Measurements from ENCODE around the gene NRTN. TPM values are rescaled to one million over a fixed set of nuclear protein-coding genes. Genes with fewer than 3 reads are reported as not detected.

Gene NRTN
- total and polyA plus RNA-seq, 2 experiments from 2014 or later = 4.0 to 5.5 TPM

GRCh38 chr19:5820785-5821184 is 15.9 kb downstream of the NRTN start:
- Histone ChIP-seq H4K20me1 (replicated peaks; ENCODE audit: insufficient read depth) (no peaks in the 10 kb centered on the region; the same call in 1 of the 2 replicates), H3K4me1 (ENCODE audit: insufficient read depth) (no peaks in the 10 kb centered on the region), H3K9me2 (ENCODE audit: insufficient read depth) (no peaks in the 10 kb centered on the region), H3K27me3 (ENCODE audit: insufficient read depth) (no peaks in the 10 kb centered on the region), H3K4me2 (no peak overlapping the region), H3K27ac (ENCODE audit: low read depth) (no peak overlapping the region), H3F3A (replicated peaks; ENCODE audit: low read depth) (no peaks in the 10 kb centered on the region), H3K36me3 (ENCODE audit: insufficient read depth) (no peaks in the 10 kb centered on the region), H2AFZ (no peak overlapping the region), H3K4me3 (no peak overlapping the region), H3K79me2 (replicated peaks; ENCODE audit: insufficient read depth) (no peaks in the 10 kb centered on the region)
- no peak for DNase-seq (ENCODE audit: low spot score)
- Mint-ChIP-seq H3K9me3 (no peaks in the 10 kb centered on the region; the same call in 2 of the 3 replicates), H3K4me3 (no peak overlapping the region; the same call in 2 of the 3 replicates), H3K27ac (no peak overlapping the region), H3K36me3 (ENCODE audit: low read depth) (no peaks in the 10 kb centered on the region), H3K4me1 (no peaks in the 10 kb centered on the region; the same call in 2 of the 3 replicates), H3K27me3 (ENCODE audit: insufficient read depth, low read depth, poor library complexity) (peaks cover 7% of the 10 kb centered on the region)
- ATAC-seq = no peak
- no peak for TF ChIP-seq ETS1 (IDR thresholded peaks at IDR 0.05)
- TF ChIP-seq POLR2AphosphoS5 (IDR thresholded peaks at IDR 0.05; ENCODE audit: low read depth) = no peak
- no peak for TF ChIP-seq JUNB (IDR thresholded peaks at IDR 0.05; ENCODE audit: unreplicated experiment)
- TF ChIP-seq STAT1 (IDR thresholded peaks at IDR 0.05; ENCODE audit: unreplicated experiment) = no peak
- no peak for TF ChIP-seq EZH2 (IDR thresholded peaks at IDR 0.05; ENCODE audit: low read depth, unreplicated experiment)
- no peak for TF ChIP-seq CTCF (conservative IDR thresholded peaks at IDR 0.05; ENCODE audit: low read depth in 2 of 2)
- no peak for TF ChIP-seq NANOG (IDR thresholded peaks at IDR 0.05; ENCODE audit: borderline replicate concordance)
- no peak for TF ChIP-seq EZH2phosphoT487 (IDR thresholded peaks at IDR 0.05; ENCODE audit: unreplicated experiment)
- TF ChIP-seq ZNF331 (CRISPR knock-in tag; IDR thresholded peaks at IDR 0.05; ENCODE audit: low read depth) = no peak
- TF ChIP-seq ZNF114 (CRISPR knock-in tag; IDR thresholded peaks at IDR 0.05) = no peak

GRCh38 chr19:5821521-5822180 is 16.8 kb downstream of the NRTN start:
- H3K9me3 Mint-ChIP-seq = no peaks in the 10 kb centered on the region; the same call in 2 of the 3 replicates
- H2AFZ ChIP-seq = no peak overlapping the region
- H3K9me2 ChIP-seq (ENCODE audit: insufficient read depth) = no peaks in the 10 kb centered on the region
- peaks cover 4% of the 10 kb centered on the region; the same call in 2 of the 3 replicates for H3K4me1 Mint-ChIP-seq
- no peaks in the 10 kb centered on the region for H3K36me3 Mint-ChIP-seq (ENCODE audit: low read depth)
- H3K27ac Mint-ChIP-seq = no peak overlapping the region
- no peaks in the 10 kb centered on the region for H3K79me2 ChIP-seq (replicated peaks; ENCODE audit: insufficient read depth)
- H3K27me3 ChIP-seq (ENCODE audit: insufficient read depth) = no peaks in the 10 kb centered on the region
- TF ChIP-seq EZH2 (IDR thresholded peaks at IDR 0.05; ENCODE audit: low read depth, unreplicated experiment) = no peak
- H3K4me3 Mint-ChIP-seq = no peak overlapping the region
- DNase-seq (ENCODE audit: low spot score) = no peak
- H3K4me1 ChIP-seq (ENCODE audit: insufficient read depth) = no peaks in the 10 kb centered on the region
- no peaks in the 10 kb centered on the region; the same call in 1 of the 2 replicates for H4K20me1 ChIP-seq (replicated peaks; ENCODE audit: insufficient read depth)
- H3K27ac ChIP-seq (ENCODE audit: low read depth) = no peak overlapping the region
- H3K4me2 ChIP-seq = no peak overlapping the region
- H3K36me3 ChIP-seq (ENCODE audit: insufficient read depth) = no peaks in the 10 kb centered on the region
- no peak overlapping the region for H3K4me3 ChIP-seq
- H3F3A ChIP-seq (replicated peaks; ENCODE audit: low read depth) = no peaks in the 10 kb centered on the region
- H3K27me3 Mint-ChIP-seq (ENCODE audit: insufficient read depth, low read depth, poor library complexity) = peaks cover 11% of the 10 kb centered on the region
- ATAC-seq = no peak
